Liver (tissue), 3 donors: Measurements from ENCODE around the gene ARRDC5.

Experiments
- EGR1 ChIP-seq, 2 donors: IDR thresholded peaks; 2 replicates each; pipeline ENCODE4 v1.6.1; 2016 to 2018; ENCODE audit warnings: antibody characterized with exemption in 2 of 2, low read depth in 2 of 2
- GABPA ChIP-seq, 2 donors: IDR thresholded peaks in 1 of 2; conservative IDR thresholded peaks in 1 of 2; 2 replicates each; pipeline ENCODE4 v1.6.1; 2016; ENCODE audit warnings: antibody characterized with exemption in 2 of 2, mild to moderate bottlenecking in 1 of 2, moderate library complexity in 1 of 2
- JUND ChIP-seq, 2 donors: IDR thresholded peaks; 2 replicates each; pipeline ENCODE4 v1.6.1; 2016; ENCODE audit warnings: antibody characterized with exemption in 2 of 2
- NR2F2 ChIP-seq: IDR thresholded peaks from 2 replicates; pipeline ENCODE4 v1.6.1; 2016; ENCODE audit warnings: antibody characterized with exemption
- RAD21 ChIP-seq, 2 donors: IDR thresholded peaks; 2 replicates each; pipeline ENCODE4 v1.6.1; 2016; ENCODE audit warnings: antibody characterized with exemption in 2 of 2, mild to moderate bottlenecking in 2 of 2
- SP1 ChIP-seq: IDR thresholded peaks from 2 replicates; pipeline ENCODE4 v1.6.1; 2018; ENCODE audit warnings: antibody characterized with exemption, mild to moderate bottlenecking
- YY1 ChIP-seq: IDR thresholded peaks from 2 replicates; pipeline ENCODE4 v1.6.1; 2016; ENCODE audit warnings: antibody characterized with exemption, mild to moderate bottlenecking
- ZBTB33 ChIP-seq: IDR thresholded peaks from 2 replicates; pipeline ENCODE4 v1.6.1; 2016; ENCODE audit warnings: antibody characterized with exemption
- TF ChIP-seq, protein P1 (sequence below): fragments of 150-350 bp; IDR thresholded peaks from 2 replicates; pipeline ENCODE4 v1.5.1; 2017; ENCODE audit warnings: improper control_type of control experiment, low read depth, low read length; ENCODE audit not compliant: missing input control
- TF ChIP-seq, protein P2 (sequence below): IDR thresholded peaks from 2 replicates; pipeline ENCODE4 v1.6.1; 2016; ENCODE audit warnings: antibody characterized with exemption
- TF ChIP-seq, protein P3 (sequence below): IDR thresholded peaks from 2 replicates; pipeline ENCODE4 v1.6.1; 2016; ENCODE audit warnings: antibody characterized with exemption
- donor health status: healthy.
- donor health status: healthy.

- TF ChIP-seq, protein P1, sequence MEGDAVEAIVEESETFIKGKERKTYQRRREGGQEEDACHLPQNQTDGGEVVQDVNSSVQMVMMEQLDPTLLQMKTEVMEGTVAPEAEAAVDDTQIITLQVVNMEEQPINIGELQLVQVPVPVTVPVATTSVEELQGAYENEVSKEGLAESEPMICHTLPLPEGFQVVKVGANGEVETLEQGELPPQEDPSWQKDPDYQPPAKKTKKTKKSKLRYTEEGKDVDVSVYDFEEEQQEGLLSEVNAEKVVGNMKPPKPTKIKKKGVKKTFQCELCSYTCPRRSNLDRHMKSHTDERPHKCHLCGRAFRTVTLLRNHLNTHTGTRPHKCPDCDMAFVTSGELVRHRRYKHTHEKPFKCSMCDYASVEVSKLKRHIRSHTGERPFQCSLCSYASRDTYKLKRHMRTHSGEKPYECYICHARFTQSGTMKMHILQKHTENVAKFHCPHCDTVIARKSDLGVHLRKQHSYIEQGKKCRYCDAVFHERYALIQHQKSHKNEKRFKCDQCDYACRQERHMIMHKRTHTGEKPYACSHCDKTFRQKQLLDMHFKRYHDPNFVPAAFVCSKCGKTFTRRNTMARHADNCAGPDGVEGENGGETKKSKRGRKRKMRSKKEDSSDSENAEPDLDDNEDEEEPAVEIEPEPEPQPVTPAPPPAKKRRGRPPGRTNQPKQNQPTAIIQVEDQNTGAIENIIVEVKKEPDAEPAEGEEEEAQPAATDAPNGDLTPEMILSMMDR: no peak
- TF ChIP-seq EGR1 (IDR thresholded peaks at IDR 0.05; ENCODE audit: low read depth in 2 of 2): no peak
- TF ChIP-seq RAD21 (IDR thresholded peaks at IDR 0.05): no peak
- TF ChIP-seq NR2F2: no peak
- TF ChIP-seq, protein P2, sequence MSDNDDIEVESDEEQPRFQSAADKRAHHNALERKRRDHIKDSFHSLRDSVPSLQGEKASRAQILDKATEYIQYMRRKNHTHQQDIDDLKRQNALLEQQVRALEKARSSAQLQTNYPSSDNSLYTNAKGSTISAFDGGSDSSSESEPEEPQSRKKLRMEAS: no peak
- TF ChIP-seq GABPA (IDR thresholded peaks at IDR 0.05 in 1 of 2, conservative IDR thresholded peaks at IDR 0.05 in 1 of 2): no peak
- TF ChIP-seq, protein P3, sequence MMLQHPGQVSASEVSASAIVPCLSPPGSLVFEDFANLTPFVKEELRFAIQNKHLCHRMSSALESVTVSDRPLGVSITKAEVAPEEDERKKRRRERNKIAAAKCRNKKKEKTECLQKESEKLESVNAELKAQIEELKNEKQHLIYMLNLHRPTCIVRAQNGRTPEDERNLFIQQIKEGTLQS: no peak
- TF ChIP-seq SP1: no peak
- no peak for TF ChIP-seq ZBTB33
- no peak for TF ChIP-seq YY1
- TF ChIP-seq JUND (IDR thresholded peaks at IDR 0.05): no peak
Measured at GRCh38 chr19:4859697-4860096, 43.0 kb downstream of the ARRDC5 start.
